IMR-90 (cell line): ENCODE data around the gene SRRD. TPM values are rescaled to one million over a fixed set of nuclear protein-coding genes. Genes with fewer than 3 reads are reported as not detected.
A peak's percentile ranks its signal among the peaks of the same experiment; 100 is the strongest.

Experiments used
- ATAC-seq: fragments of 200-7000 bp; cut with Tn5 transposase; 2 replicates; pipeline ENCODE4 v1.9.1; 2020; ENCODE audit warnings: low read depth, mild to moderate bottlenecking, moderate library complexity
- BruUV-seq: library from RNA; stranded (reverse); fragments of 400-500 nt; replicated peaks from 2 replicates; lab custom pipeline; 2021; lab: Mats Ljungman, UMichigan
- CTCF ChIA-PET: fragments of 300-600 bp; formaldehyde crosslinking; extraction: SDS; loops from one replicate; lab custom pipeline; 2021; ENCODE audit warnings: antibody characterized with exemption; lab: Yijun Ruan, JAX
- POLR2A ChIA-PET: fragments of 300-600 bp; sonication (Branson Sonifier 250); formaldehyde crosslinking; loops from one replicate; lab custom pipeline; 2022; ENCODE audit warnings: antibody characterized with exemption; ENCODE audit not compliant: unreplicated experiment; lab: Charles Lee
- DNase-seq: peaks from one replicate; pipeline ENCODE4 v3.0.0; 2013
- H2AFZ ChIP-seq: replicated peaks from 2 replicates; pipeline ENCODE3; 2013; ENCODE audit warnings: low read length, mild to moderate bottlenecking; ENCODE audit not compliant: poor library complexity
- H2AK5ac ChIP-seq: 2 replicates; pipeline ENCODE4 v1.6.1; 2013; ENCODE audit warnings: low read depth, low read length, inconsistent platforms
- H2AK9ac ChIP-seq: replicated peaks from 2 replicates; pipeline ENCODE3; 2013; ENCODE audit warnings: mild to moderate bottlenecking, low read depth, low read length, moderate library complexity; ENCODE audit not compliant: poor library complexity
- H2BK120ac ChIP-seq: 2 replicates; pipeline ENCODE4 v1.6.1; 2013; ENCODE audit warnings: low read depth, low read length, inconsistent platforms
- H2BK15ac ChIP-seq: 3 replicates; pipeline ENCODE4 v1.6.1; 2013; ENCODE audit warnings: low read depth, low read length, inconsistent platforms
- H2BK20ac ChIP-seq: 2 replicates; pipeline ENCODE4 v1.6.1; 2013; ENCODE audit warnings: low read depth, mild to moderate bottlenecking, inconsistent platforms, low read length, moderate library complexity
- H2BK5ac ChIP-seq: 2 replicates; pipeline ENCODE4 v1.6.1; 2013; ENCODE audit warnings: mild to moderate bottlenecking, low read depth, low read length, inconsistent platforms; ENCODE audit not compliant: poor library complexity, severe bottlenecking
- H3K14ac ChIP-seq: replicated peaks from 2 replicates; pipeline ENCODE4 v1.6.1; 2013; ENCODE audit warnings: low read depth, low read length, inconsistent platforms
- H3K18ac ChIP-seq: 2 replicates; pipeline ENCODE4 v1.6.1; 2013; ENCODE audit warnings: low read depth, low read length, control low read depth
- H3K23ac ChIP-seq: 2 replicates; pipeline ENCODE4 v1.6.1; 2013; ENCODE audit warnings: low read depth, low read length, inconsistent platforms
- H3K27ac ChIP-seq: 2 replicates; pipeline ENCODE4 v1.5.1; 2013; ENCODE audit warnings: mild to moderate bottlenecking, control low read depth, low read length; ENCODE audit not compliant: insufficient read depth
- H3K27me3 ChIP-seq: 2 replicates; pipeline ENCODE4 v1.6.1; 2013; ENCODE audit warnings: low read length; ENCODE audit not compliant: control insufficient read depth, insufficient read depth
- H3K36me3 ChIP-seq: 2 replicates; pipeline ENCODE4 v1.6.1; 2013; ENCODE audit warnings: low read length, mixed read lengths; ENCODE audit not compliant: control insufficient read depth, insufficient read depth
- H3K4ac ChIP-seq: 2 replicates; pipeline ENCODE4 v1.6.1; 2013; ENCODE audit warnings: low read depth, low read length, inconsistent platforms
- H3K4me1 ChIP-seq: 2 replicates; pipeline ENCODE4 v1.6.1; 2013; ENCODE audit warnings: low read length, mixed read lengths; ENCODE audit not compliant: control insufficient read depth, insufficient read depth
- H3K4me2 ChIP-seq: 2 replicates; pipeline ENCODE4 v1.6.1; 2013; ENCODE audit warnings: low read depth, mild to moderate bottlenecking, control low read depth, low read length, moderate library complexity
- H3K4me3 ChIP-seq: 2 replicates; pipeline ENCODE4 v1.5.1; 2013; ENCODE audit warnings: low read depth, mild to moderate bottlenecking, control low read depth, low read length, moderate library complexity; ENCODE audit not compliant: insufficient read depth
- H3K56ac ChIP-seq: 2 replicates; pipeline ENCODE4 v1.6.1; 2013; ENCODE audit warnings: low read length, inconsistent platforms; ENCODE audit not compliant: insufficient read depth; ENCODE audit errors: extremely low read depth
- H3K79me1 ChIP-seq, 2 experiments: 2 replicates each; pipeline ENCODE4 v1.6.1; 2013; ENCODE audit warnings: low read length in 2 of 2, inconsistent platforms in 1 of 2, low read depth in 1 of 2
- H3K9ac ChIP-seq: 2 replicates; pipeline ENCODE4 v1.6.1; 2013; ENCODE audit warnings: low read depth, low read length, control low read depth
- H3K9me1 ChIP-seq: 2 replicates; pipeline ENCODE4 v1.6.1; 2013; ENCODE audit warnings: low read length, inconsistent platforms; ENCODE audit not compliant: insufficient read depth
- H3K9me3 ChIP-seq: 2 replicates; pipeline ENCODE4 v1.6.1; 2013; ENCODE audit warnings: low read length; ENCODE audit not compliant: control insufficient read depth, insufficient read depth
- H4K20me1 ChIP-seq: 2 replicates; pipeline ENCODE4 v1.6.1; 2013; ENCODE audit warnings: low read length, inconsistent platforms; ENCODE audit not compliant: insufficient read depth
- H4K5ac ChIP-seq: 2 replicates; pipeline ENCODE4 v1.6.1; 2013; ENCODE audit warnings: mild to moderate bottlenecking, low read depth, low read length, control low read depth
- H4K8ac ChIP-seq, 2 experiments: 2 replicates each; pipeline ENCODE4 v1.6.1; 2013; ENCODE audit warnings: low read depth in 2 of 2, low read length in 2 of 2, control low read depth in 1 of 2, inconsistent platforms in 1 of 2
- H4K91ac ChIP-seq: 2 replicates; pipeline ENCODE4 v1.6.1; 2013; ENCODE audit warnings: low read depth, low read length, inconsistent platforms; ENCODE audit not compliant: insufficient read depth
- CEBPB ChIP-seq: IDR thresholded peaks from 2 replicates; pipeline ENCODE4 v1.6.1; 2012; ENCODE audit warnings: low read depth, low read length, improper control_type of control experiment
- RAD21 ChIP-seq: IDR thresholded peaks from 2 replicates; pipeline ENCODE4 v1.6.1; 2012; ENCODE audit warnings: low read length, improper control_type of control experiment
- SMC3 ChIP-seq: fragments of 150-350 bp; IDR thresholded peaks from 2 replicates; pipeline ENCODE4 v1.6.1; 2016; ENCODE audit warnings: low read depth, mild to moderate bottlenecking, antibody characterized with exemption, low read length, moderate library complexity
- WGBS, 2 experiments: methylation state at CpG; one replicate each; pipeline versions ENCODE4 v1.1.5 to v1.1.7; 2013; ENCODE audit warnings: missing lambda C conversion rate in 2 of 2; ENCODE audit not compliant: insufficient read length in 1 of 2; ENCODE audit errors: extremely low coverage in 2 of 2; 5-methylcytosine and 5-hydroxymethylcytosine counted together
- dilution Hi-C: fragments of 300-500 bp; cut with HindIII; formaldehyde crosslinking; loops from one replicate; pipeline ENCODE4 v1.14.3; 2018; ENCODE audit warnings: low sequenced_read_pairs; ENCODE audit not compliant: unreplicated experiment
- in situ Hi-C: fragments of 300-500 bp; cut with MboI; formaldehyde crosslinking; loops from 3 replicates; pipeline ENCODE4 v1.14.3; 2019; ENCODE audit warnings: low sequenced_read_pairs, inconsistent platforms, mixed read lengths
- intact Hi-C: fragments of 100-400 bp; cut with micrococcal nuclease; formaldehyde crosslinking; loops from 2 replicates; pipeline ENCODE4 v1.10.0; 2022
- polyA plus RNA-seq, 3 experiments: library from polyadenylated mRNA; depleted of rRNA; stranded (reverse); fragments of >200 nt; gene quantifications; 2 replicates each; pipeline ENCODE4 v1.2.3, GENCODE V29; 2012; ENCODE audit warnings: low replicate concordance in 1 of 3
- total RNA-seq: library from RNA; depleted of rRNA; stranded (reverse); fragments of >200 nt; gene quantifications from 2 replicates; pipeline ENCODE4 v1.2.3, GENCODE V29; 2012
- TF ChIP-seq, protein P1 (sequence below): conservative IDR thresholded peaks from 2 replicates; pipeline ENCODE4 v1.5.1; 2012; ENCODE audit warnings: mild to moderate bottlenecking, low read depth, low read length, improper control_type of control experiment

Gene SRRD
- total and polyA plus RNA-seq, 2 of the 4 experiments (the other 2 are of a cell fraction) = 18.3 to 24.0 TPM

DNA sequence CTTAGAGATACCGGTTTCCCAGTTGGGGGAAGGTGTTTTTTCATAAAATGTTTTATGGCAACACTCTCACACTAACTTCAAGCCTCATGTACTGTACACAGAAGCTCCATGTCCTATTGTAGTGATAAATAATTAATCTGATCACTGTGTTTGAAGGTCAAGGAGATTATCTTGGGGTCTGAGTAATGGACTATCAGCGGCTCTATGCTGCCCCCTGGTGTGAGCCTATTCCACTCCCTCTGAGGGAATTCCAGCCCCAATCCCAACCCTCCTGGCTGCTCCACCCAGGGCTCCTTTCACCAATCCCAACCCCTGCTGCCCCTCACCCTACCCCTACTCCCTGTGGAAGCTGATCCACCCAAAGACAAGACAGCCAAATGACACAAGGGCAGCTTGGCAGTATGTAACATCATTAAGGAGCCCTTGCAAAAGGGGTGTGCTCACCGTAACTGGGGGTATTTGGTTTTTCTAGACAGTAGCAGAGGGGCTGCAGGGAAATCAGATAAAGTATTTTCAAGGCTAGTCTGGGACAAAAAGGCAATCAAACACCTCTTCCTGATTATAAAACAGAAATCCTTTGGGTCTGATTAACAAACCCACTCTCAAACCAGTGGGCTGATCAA, 22.4 kb upstream of the SRRD start:
- Histone ChIP-seq H3K4ac (no peak overlapping the region), H3K23ac (no peak overlapping the region), H3K79me1 (peaks cover 3 to 11% of the 10 kb centered on the region in 2 experiments; a peak in 3 of 4 replicates), H3K4me2 (no peak overlapping the region), H2BK5ac (no peak overlapping the region), H4K20me1 (0 out of 2 replicates have a peak, but pooled peaks cover 6% of the 10 kb centered on the region), H3K27ac (no peak overlapping the region), H3K9me3 (no peaks in the 10 kb centered on the region), H3K9ac (no peak overlapping the region), H3K9me1 (no peaks in the 10 kb centered on the region; the same call in 1 of the 2 replicates), H2AK5ac (no peak overlapping the region), H4K5ac (no peak overlapping the region), H3K27me3 (no peaks in the 10 kb centered on the region), H2AFZ (no peak overlapping the region), H3K14ac (no peak overlapping the region), H2BK15ac (no peak overlapping the region), H3K4me1 (no peaks in the 10 kb centered on the region), H4K8ac (no peak overlapping the region), H2BK20ac (no peak overlapping the region), H2AK9ac (no peak overlapping the region), H4K91ac (no peak overlapping the region), H3K18ac (no peak overlapping the region), H3K36me3 (peaks cover 53% of the 10 kb centered on the region), H3K56ac (no peak overlapping the region), H3K4me3 (no peak overlapping the region), H2BK120ac (no peak overlapping the region)
- in situ Hi-C loops (loop anchor here (5.0 kb wide), 1 partner anchor 59 kb away; no protein-coding TSS in a partner anchor), intact Hi-C loops (loop anchor here (1.0 kb wide), 2 partner anchors 63 to 97 kb away; no protein-coding TSS in a partner anchor), dilution Hi-C loops (no loop called here)
- no peak for TF ChIP-seq CEBPB
- TF ChIP-seq RAD21 = peak; percentile 78
- TF ChIP-seq, protein P1, sequence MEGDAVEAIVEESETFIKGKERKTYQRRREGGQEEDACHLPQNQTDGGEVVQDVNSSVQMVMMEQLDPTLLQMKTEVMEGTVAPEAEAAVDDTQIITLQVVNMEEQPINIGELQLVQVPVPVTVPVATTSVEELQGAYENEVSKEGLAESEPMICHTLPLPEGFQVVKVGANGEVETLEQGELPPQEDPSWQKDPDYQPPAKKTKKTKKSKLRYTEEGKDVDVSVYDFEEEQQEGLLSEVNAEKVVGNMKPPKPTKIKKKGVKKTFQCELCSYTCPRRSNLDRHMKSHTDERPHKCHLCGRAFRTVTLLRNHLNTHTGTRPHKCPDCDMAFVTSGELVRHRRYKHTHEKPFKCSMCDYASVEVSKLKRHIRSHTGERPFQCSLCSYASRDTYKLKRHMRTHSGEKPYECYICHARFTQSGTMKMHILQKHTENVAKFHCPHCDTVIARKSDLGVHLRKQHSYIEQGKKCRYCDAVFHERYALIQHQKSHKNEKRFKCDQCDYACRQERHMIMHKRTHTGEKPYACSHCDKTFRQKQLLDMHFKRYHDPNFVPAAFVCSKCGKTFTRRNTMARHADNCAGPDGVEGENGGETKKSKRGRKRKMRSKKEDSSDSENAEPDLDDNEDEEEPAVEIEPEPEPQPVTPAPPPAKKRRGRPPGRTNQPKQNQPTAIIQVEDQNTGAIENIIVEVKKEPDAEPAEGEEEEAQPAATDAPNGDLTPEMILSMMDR = peak; percentile 79
- TF ChIP-seq SMC3 = peak; percentile 91
- CTCF ChIA-PET = interaction anchor here (0.9 to 2.8 kb wide), 5 partner anchors 13 to 97 kb away, joined by 3 to 14 read pairs (median 4); no protein-coding TSS in a partner anchor
- DNase-seq = peak; percentile 28
- WGBS, 2 experiments = no CpG with 5 or more reads among the region's 3 CpGs
- BruUV-seq = no TSS peak
- peak; percentile 99 for ATAC-seq
- POLR2A ChIA-PET = interaction anchor here (0.6 kb wide), 1 partner anchor 1386 kb away, joined by 12 read pairs; no protein-coding TSS in a partner anchor
